HT1080 (cell line): ENCODE data around the gene DIDO1. TPM values are rescaled to one million over a fixed set of nuclear protein-coding genes. Genes with fewer than 3 reads are reported as not detected.
A peak's percentile ranks its signal among the peaks of the same experiment; 100 is the strongest.

Source experiments
- DNase-seq: peaks from one replicate; pipeline ENCODE4 v3.0.0-alpha.2; 2015; ENCODE audit warnings: low read depth
- total RNA-seq: library from RNA; depleted of rRNA; stranded (reverse); fragments of >200 nt; shearing (Covaris generic); gene quantifications from 2 replicates; pipeline ENCODE4 v1.2.3, GENCODE V29; 2014

Gene DIDO1
- total RNA-seq, 1 experiment from 2014 or later = 31.1 TPM

- no peak for DNase-seq
Observed at GRCh38 chr20:62880147-62880934, 46.0 kb downstream of the DIDO1 start.

GRCh38 chr20:62879275-62880146, 46.8 kb downstream of the DIDO1 start:
- DNase-seq = no peak

- no peak for DNase-seq
Observed at GRCh38 chr20:62878244-62879038, 47.9 kb downstream of the DIDO1 start.

- no peak for DNase-seq
Observed at GRCh38 chr20:62876902-62877816, 49.1 kb downstream of the DIDO1 start.

- DNase-seq = no peak
Observed at GRCh38 chr20:62876501-62876901, 49.8 kb downstream of the DIDO1 start.

GRCh38 chr20:62875419-62876361, 50.6 kb downstream of the DIDO1 start:
- peak; percentile 90 for DNase-seq

GRCh38 chr20:62874964-62875344, 51.4 kb downstream of the DIDO1 start:
- no peak for DNase-seq

- DNase-seq = peak; percentile 59
Observed at GRCh38 chr20:62873681-62874031, 52.6 kb downstream of the DIDO1 start.

GRCh38 chr20:62873280-62873679, 53.0 kb downstream of the DIDO1 start:
- DNase-seq = no peak

- DNase-seq = no peak
Observed at GRCh38 chr20:62872862-62873261, 53.4 kb downstream of the DIDO1 start.

GRCh38 chr20:62872184-62872847, 54.0 kb downstream of the DIDO1 start:
- no peak for DNase-seq

GRCh38 chr20:62864207-62864606, 62.1 kb downstream of the DIDO1 start:
- DNase-seq = no peak

GRCh38 chr20:62861726-62862336, 64.5 kb downstream of the DIDO1 start, which contains the start of gene TCFL5:
Gene TCFL5 (minus strand): TSS chr20:62861822. CDS start chr20:62861670, 152 bp downstream.
- DNase-seq = peak; percentile 53

GRCh38 chr20:62860924-62861691, 65.2 kb downstream of the DIDO1 start:
- no peak for DNase-seq

GRCh38 chr20:62860391-62860923, 65.8 kb downstream of the DIDO1 start:
- DNase-seq = peak; percentile 58

GRCh38 chr20:62859721-62860120, 66.6 kb downstream of the DIDO1 start:
- DNase-seq = no peak
